K562 treated with DMSO at 1 percent for 48 hours (cell line): ENCODE results near the gene RGMB. TPM values are rescaled to one million over a fixed set of nuclear protein-coding genes. Genes with fewer than 3 reads are reported as not detected.

ENCODE experiments used
- total RNA-seq: library from RNA; unstranded; fragments of 300-600 nt; gene quantifications from 2 replicates; pipeline ENCODE4 v1.2.3, GENCODE V29; 2022; ENCODE audit warnings: low replicate concordance; ENCODE audit errors: extremely low read depth

The RGMB gene
- total RNA-seq, result not detected in 2 replicates

GRCh38 chr5:98773464-98774191, at the start of gene RGMB:
RGMB (plus strand) TSS chr5:98773663; CDS start chr5:98774071, 408 bp downstream.

Other genes with a start within 250 kb of the RGMB start
- gene CHD1, start 155.3 kb downstream of the RGMB start, total RNA-seq, result not detected in 2 replicates